BE2C (cell line): ENCODE measurements around the gene KIN.
"Not testable (repeated sequence)": the region's sequence is repeated elsewhere in the genome, so short reads cannot be mapped to it uniquely, and the experiment has no call there.

Source experiments
- DNase-seq: peaks from one replicate; pipeline ENCODE4 v3.0.0-alpha.2; 2020
- H3K27me3 ChIP-seq: fragments of 250-450 bp; sonication (Bioruptor Pico); 2 replicates; pipeline ENCODE4 v1.5.1; 2020; ENCODE audit warnings: mild to moderate bottlenecking
- H3K36me3 ChIP-seq: fragments of 250-450 bp; sonication (Bioruptor Pico); 2 replicates; pipeline ENCODE4 v1.5.1; 2020; ENCODE audit warnings: mild to moderate bottlenecking
- H3K4me1 ChIP-seq: fragments of 250-450 bp; sonication (Bioruptor Pico); 2 replicates; pipeline ENCODE4 v1.5.1; 2020
- H3K4me3 ChIP-seq: 2 replicates; pipeline ENCODE4 v1.5.1; 2011; ENCODE audit warnings: low read depth, low read length
- H3K9me3 ChIP-seq: fragments of 250-450 bp; sonication (Bioruptor Pico); 2 replicates; pipeline ENCODE4 v1.5.1; 2020
- CTCF ChIP-seq: IDR thresholded peaks from 2 replicates; pipeline ENCODE4 v1.5.1; 2012; ENCODE audit warnings: mild to moderate bottlenecking, low read depth, low read length

Gene KIN

GRCh38 chr10:7722927-7723529 is 64.8 kb downstream of the KIN start:
- H3K27me3 ChIP-seq: peaks cover 36% of the 10 kb centered on the region
- DNase-seq: no peak
- no peak overlapping the region for H3K4me3 ChIP-seq
- no peaks in the 10 kb centered on the region for H3K9me3 ChIP-seq
- H3K4me1 ChIP-seq: no peaks in the 10 kb centered on the region
- no peaks in the 10 kb centered on the region for H3K36me3 ChIP-seq
- TF ChIP-seq CTCF: no peak

DNA sequence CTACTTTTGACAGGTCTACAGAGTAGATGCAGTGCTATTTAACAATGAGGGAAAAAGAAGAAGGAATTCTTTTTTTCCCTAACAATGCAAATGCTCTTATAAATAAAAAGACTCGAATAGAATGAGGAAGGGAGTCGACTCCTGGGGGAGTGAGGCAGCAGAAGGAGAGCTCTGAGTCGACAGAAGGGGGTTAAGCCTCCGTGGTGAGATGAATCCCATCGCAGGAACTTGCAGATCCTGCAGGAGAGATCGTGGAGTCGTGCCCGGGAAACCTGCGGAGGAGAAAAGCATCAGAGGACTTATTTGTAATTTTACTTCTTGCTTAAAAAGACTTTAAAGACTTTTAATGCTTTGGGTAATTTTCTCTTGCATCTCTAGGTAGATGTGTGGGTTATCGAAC is 67.3 kb downstream of the KIN start:
- TF ChIP-seq CTCF: no peak
- DNase-seq: no peak
- no peaks in the 10 kb centered on the region for H3K9me3 ChIP-seq
- H3K27me3 ChIP-seq: peaks cover 38% of the 10 kb centered on the region
- no peaks in the 10 kb centered on the region for H3K36me3 ChIP-seq
- no peak overlapping the region for H3K4me3 ChIP-seq
- H3K4me1 ChIP-seq: no peaks in the 10 kb centered on the region

DNA sequence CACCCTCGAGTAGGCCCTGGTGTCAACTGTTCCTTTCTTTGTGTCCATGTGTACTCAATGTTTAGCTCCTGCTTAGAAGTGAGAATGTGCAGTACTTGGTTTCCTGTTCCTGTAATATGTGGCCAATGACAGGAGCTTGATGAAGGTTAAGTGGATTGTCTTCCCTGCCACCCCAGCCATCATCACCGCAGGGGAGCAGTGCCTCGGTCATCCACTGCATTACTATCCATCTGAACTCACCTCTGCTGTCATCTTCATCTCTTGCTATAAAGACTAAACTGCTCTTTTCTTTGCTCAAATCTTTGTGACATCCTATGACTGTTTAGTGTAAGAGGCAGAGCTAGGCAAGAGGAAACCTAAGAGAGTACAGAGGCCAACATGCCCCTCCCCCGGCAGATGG is 69.1 kb downstream of the KIN start:
- TF ChIP-seq CTCF: no peak
- Histone ChIP-seq H3K27me3 (peaks cover 32% of the 10 kb centered on the region), H3K4me1 (no peaks in the 10 kb centered on the region), H3K9me3 (no peaks in the 10 kb centered on the region), H3K36me3 (no peaks in the 10 kb centered on the region), H3K4me3 (no peak overlapping the region)
- DNase-seq: no peak

GRCh38 chr10:7717767-7718166 is 70.0 kb downstream of the KIN start:
- Histone ChIP-seq H3K4me1 (no peaks in the 10 kb centered on the region), H3K36me3 (no peaks in the 10 kb centered on the region), H3K4me3 (no peak overlapping the region), H3K9me3 (no peaks in the 10 kb centered on the region), H3K27me3 (peaks cover 23% of the 10 kb centered on the region)
- TF ChIP-seq CTCF: no peak
- no peak for DNase-seq

DNA sequence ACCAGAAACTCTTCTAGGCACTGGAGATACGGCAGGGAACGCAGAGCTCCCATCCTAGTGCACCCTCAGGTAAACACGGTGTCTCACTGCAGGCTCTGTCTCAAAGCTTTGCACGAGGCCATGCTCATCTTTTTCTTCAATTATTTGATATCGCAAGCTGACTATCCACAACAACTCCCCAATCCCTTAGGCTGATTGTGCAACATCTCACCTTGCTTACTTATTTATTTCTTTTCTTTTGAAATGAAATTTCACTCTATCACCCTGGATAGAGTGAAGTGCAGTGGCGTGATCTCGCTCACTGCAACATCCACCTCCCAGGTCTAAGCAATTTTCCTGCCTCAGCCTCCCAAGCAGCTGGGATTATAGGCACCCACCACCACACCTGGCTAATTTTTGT is 72.3 kb downstream of the KIN start:
- Histone ChIP-seq H3K4me3 (no peak overlapping the region), H3K27me3 (peaks cover 4% of the 10 kb centered on the region), H3K4me1 (no peaks in the 10 kb centered on the region), H3K9me3 (no peaks in the 10 kb centered on the region), H3K36me3 (no peaks in the 10 kb centered on the region)
- TF ChIP-seq CTCF: no peak
- DNase-seq: no peak

- H3K36me3 ChIP-seq, H3K4me1 ChIP-seq, H3K4me3 ChIP-seq, H3K9me3 ChIP-seq, DNase-seq: not testable (repeated sequence)
- H3K27me3 ChIP-seq: peaks cover 18% of the 10 kb centered on the region
Measured at GRCh38 chr10:7711075-7711474, 76.7 kb downstream of the KIN start.

GRCh38 chr10:7710446-7710845 is 77.3 kb downstream of the KIN start:
- Histone ChIP-seq H3K9me3 (no peaks in the 10 kb centered on the region), H3K27me3 (peaks cover 24% of the 10 kb centered on the region), H3K4me1 (no peaks in the 10 kb centered on the region), H3K36me3 (no peaks in the 10 kb centered on the region), H3K4me3 (no peak overlapping the region)
- DNase-seq: no peak
- no peak for TF ChIP-seq CTCF
